Large intestine (tissue), 3 donors: Measurements from ENCODE around the gene TRIM62. TPM values are rescaled to one million over a fixed set of nuclear protein-coding genes. Genes with fewer than 3 reads are reported as not detected.
"Not testable (repeated sequence)": the region's sequence is repeated elsewhere in the genome, so short reads cannot be mapped to it uniquely, and the experiment has no call there.

Source experiments
- DNase-seq, 2 donors: peaks; one replicate each; pipeline versions ENCODE4 v3.0.0 to v3.0.0-alpha.2; 2013
- H3K27ac ChIP-seq: one replicate; pipeline ENCODE4 v1.5.1; 2013; ENCODE audit warnings: low read length
- H3K27me3 ChIP-seq: 2 replicates; pipeline ENCODE4 v1.6.1; 2013; ENCODE audit warnings: low read length; ENCODE audit not compliant: control insufficient read depth, insufficient read depth
- H3K36me3 ChIP-seq: 2 replicates; pipeline ENCODE4 v1.6.1; 2013; ENCODE audit warnings: low read length; ENCODE audit not compliant: control insufficient read depth, insufficient read depth
- H3K4me1 ChIP-seq: one replicate; pipeline ENCODE4 v1.6.1; 2013; ENCODE audit warnings: low read length; ENCODE audit not compliant: control insufficient read depth, insufficient read depth
- H3K4me3 ChIP-seq: one replicate; pipeline ENCODE4 v1.5.1; 2013; ENCODE audit warnings: low read length
- H3K9me3 ChIP-seq: one replicate; pipeline ENCODE4 v1.6.1; 2013; ENCODE audit warnings: mild to moderate bottlenecking, low read depth, low read length, moderate library complexity; ENCODE audit not compliant: control insufficient read depth
- WGBS: methylation state at CpG from one replicate; pipeline ENCODE4 v1.1.5; 2013; ENCODE audit warnings: low lambda C conversion rate; ENCODE audit not compliant: insufficient coverage; 5-methylcytosine and 5-hydroxymethylcytosine counted together
- polyA plus RNA-seq: library from polyadenylated mRNA; unstranded; fragments of 120-200 nt; gene quantifications from one replicate; pipeline ENCODE4 v1.2.1, GENCODE V29; 2013

TRIM62 gene
- polyA plus RNA-seq, 1 donor = 3.2 TPM

GRCh38 chr1:33122483-33123178 lies 59.2 kb downstream of the TRIM62 start:
- Histone ChIP-seq H3K4me1 (peaks cover 7% of the 10 kb centered on the region), H3K9me3 (no peaks in the 10 kb centered on the region), H3K27ac (no peak overlapping the region), H3K4me3 (no peak overlapping the region), H3K27me3 (peaks cover 8% of the 10 kb centered on the region), H3K36me3 (no peaks in the 10 kb centered on the region)
- WGBS = 70% methylated on average over 3 of the region's 7 CpGs
- DNase-seq = no peak

GRCh38 chr1:33121728-33122127 lies 60.1 kb downstream of the TRIM62 start:
- no CpG with 5 or more reads among the region's 5 CpGs for WGBS
- H3K27ac ChIP-seq = no peak overlapping the region
- no peaks in the 10 kb centered on the region for H3K36me3 ChIP-seq
- peaks cover 8% of the 10 kb centered on the region for H3K27me3 ChIP-seq
- peaks cover 7% of the 10 kb centered on the region for H3K4me1 ChIP-seq
- no peaks in the 10 kb centered on the region for H3K9me3 ChIP-seq
- no peak overlapping the region for H3K4me3 ChIP-seq
- DNase-seq = no peak

- H3K9me3 ChIP-seq = no peaks in the 10 kb centered on the region
- H3K36me3 ChIP-seq = no peaks in the 10 kb centered on the region
- H3K4me3 ChIP-seq = no peak overlapping the region
- H3K27ac ChIP-seq = no peak overlapping the region
- H3K27me3 ChIP-seq = peaks cover 8% of the 10 kb centered on the region
- no peak for DNase-seq
- no CpG with 5 or more reads among the region's 8 CpGs for WGBS
- no peaks in the 10 kb centered on the region for H3K4me1 ChIP-seq
Observed at GRCh38 chr1:33120436-33121231, 61.2 kb downstream of the TRIM62 start.

GRCh38 chr1:33119532-33120217 lies 62.2 kb downstream of the TRIM62 start:
- H3K4me1 ChIP-seq = no peaks in the 10 kb centered on the region
- H3K36me3 ChIP-seq = no peaks in the 10 kb centered on the region
- WGBS = 100% methylated on average over 1 of the region's 16 CpGs
- peaks cover 8% of the 10 kb centered on the region for H3K27me3 ChIP-seq
- no peaks in the 10 kb centered on the region for H3K9me3 ChIP-seq
- H3K27ac ChIP-seq = no peak overlapping the region
- no peak for DNase-seq
- H3K4me3 ChIP-seq = no peak overlapping the region

- Histone ChIP-seq H3K36me3 (no peaks in the 10 kb centered on the region), H3K9me3 (no peaks in the 10 kb centered on the region), H3K27me3 (peaks cover 8% of the 10 kb centered on the region), H3K4me3 (no peak overlapping the region), H3K27ac (no peak overlapping the region), H3K4me1 (no peaks in the 10 kb centered on the region)
- no peak for DNase-seq
- WGBS = no CpG with 5 or more reads among the region's 2 CpGs
Observed at GRCh38 chr1:33119050-33119449, 62.8 kb downstream of the TRIM62 start.

GRCh38 chr1:33118274-33118673 lies 63.6 kb downstream of the TRIM62 start:
- H3K27me3 ChIP-seq = peaks cover 8% of the 10 kb centered on the region
- H3K27ac ChIP-seq = no peak overlapping the region
- DNase-seq = no peak
- no peak overlapping the region for H3K4me3 ChIP-seq
- no peaks in the 10 kb centered on the region for H3K9me3 ChIP-seq
- H3K36me3 ChIP-seq = no peaks in the 10 kb centered on the region
- H3K4me1 ChIP-seq = no peaks in the 10 kb centered on the region
- no CpG with 5 or more reads among the region's 4 CpGs for WGBS

- peaks cover 8% of the 10 kb centered on the region for H3K27me3 ChIP-seq
- H3K36me3 ChIP-seq = no peaks in the 10 kb centered on the region
- no peaks in the 10 kb centered on the region for H3K4me1 ChIP-seq
- no peak overlapping the region for H3K4me3 ChIP-seq
- H3K9me3 ChIP-seq = no peaks in the 10 kb centered on the region
- no peak for DNase-seq
- H3K27ac ChIP-seq = no peak overlapping the region
- 100% methylated on average over 2 of the region's 13 CpGs for WGBS
Observed at GRCh38 chr1:33117440-33118085, 64.3 kb downstream of the TRIM62 start.

- Histone ChIP-seq H3K4me1 (no peaks in the 10 kb centered on the region), H3K27me3 (peaks cover 3% of the 10 kb centered on the region), H3K27ac (no peak overlapping the region), H3K9me3 (no peaks in the 10 kb centered on the region), H3K36me3 (no peaks in the 10 kb centered on the region), H3K4me3 (no peak overlapping the region)
- 19% methylated on average over 2 of the region's 3 CpGs for WGBS
- DNase-seq = no peak
Observed at GRCh38 chr1:33111965-33112364, 69.9 kb downstream of the TRIM62 start.

- Histone ChIP-seq H3K36me3 (no peaks in the 10 kb centered on the region), H3K27me3 (peaks cover 3% of the 10 kb centered on the region), H3K27ac (no peak overlapping the region), H3K4me1 (no peaks in the 10 kb centered on the region), H3K4me3 (no peak overlapping the region), H3K9me3 (no peaks in the 10 kb centered on the region)
- no peak for DNase-seq
Observed at GRCh38 chr1:33110477-33110876, 71.4 kb downstream of the TRIM62 start.

- H3K27me3 ChIP-seq, H3K4me3 ChIP-seq, H3K36me3 ChIP-seq, H3K9me3 ChIP-seq, DNase-seq, H3K27ac ChIP-seq, H3K4me1 ChIP-seq: not testable (repeated sequence)
- no CpG with 5 or more reads among the region's 4 CpGs for WGBS
Observed at GRCh38 chr1:33100119-33100415, 81.8 kb downstream of the TRIM62 start.
